ENCODE data around the gene GPR31. TPM values are rescaled to one million over a fixed set of nuclear protein-coding genes. Genes with fewer than 3 reads are reported as not detected.

GPR31 gene
- total RNA-seq, 2 donors from 2014 or later, result not detected

DNA sequence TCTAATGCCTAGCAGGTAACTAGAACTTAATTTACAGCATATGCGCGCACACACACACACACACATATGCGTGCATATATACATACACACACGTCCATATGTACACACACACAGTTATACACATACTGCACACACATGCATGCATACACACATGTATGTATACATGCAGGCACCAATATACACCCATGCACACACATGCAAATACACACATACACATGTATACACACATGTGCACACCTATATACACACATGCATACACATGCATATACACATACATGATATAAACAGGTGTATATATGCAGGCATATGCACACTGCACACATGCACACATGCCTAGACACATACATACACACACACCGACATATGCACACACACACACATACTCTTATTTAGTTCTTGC lies 33.0 kb downstream of the GPR31 start:
- no peaks in the 10 kb centered on the region for H3K4me1 ChIP-seq (ENCODE audit: control insufficient read depth, insufficient read depth, low read length)
- no peak overlapping the region for H3K27ac ChIP-seq (ENCODE audit: low read depth, low read length)
- H3K9me3 Mint-ChIP-seq, result peaks cover 10% of the 10 kb centered on the region
- no peaks in the 10 kb centered on the region for H3K36me3 ChIP-seq (ENCODE audit: control insufficient read depth, insufficient read depth, low read length)
- H3K27me3 Mint-ChIP-seq (ENCODE audit: insufficient read depth), result no peaks in the 10 kb centered on the region
- no peak for DNase-seq
- H3K27me3 ChIP-seq (ENCODE audit: control insufficient read depth, insufficient read depth, low read length, poor library complexity, severe bottlenecking), result no peaks in the 10 kb centered on the region
- peaks cover 5% of the 10 kb centered on the region for H3K4me1 Mint-ChIP-seq
- no peak overlapping the region for H3K4me3 Mint-ChIP-seq
- 92 to 94% methylated on average over 4 to 5 of the region's 5 CpGs for WGBS, 2 experiments (ENCODE audit: insufficient coverage in 1 of 2, insufficient read length in 1 of 2)
- H3K36me3 Mint-ChIP-seq (ENCODE audit: low read depth), result no peaks in the 10 kb centered on the region
- no peak overlapping the region for H3K9ac ChIP-seq (ENCODE audit: extremely low read depth, low read length, poor library complexity, severe bottlenecking)
- peaks cover 3% of the 10 kb centered on the region for H3K9me3 ChIP-seq (ENCODE audit: control insufficient read depth, low read length)
- H3K27ac Mint-ChIP-seq, result no peak overlapping the region
- TF ChIP-seq, protein P1, sequence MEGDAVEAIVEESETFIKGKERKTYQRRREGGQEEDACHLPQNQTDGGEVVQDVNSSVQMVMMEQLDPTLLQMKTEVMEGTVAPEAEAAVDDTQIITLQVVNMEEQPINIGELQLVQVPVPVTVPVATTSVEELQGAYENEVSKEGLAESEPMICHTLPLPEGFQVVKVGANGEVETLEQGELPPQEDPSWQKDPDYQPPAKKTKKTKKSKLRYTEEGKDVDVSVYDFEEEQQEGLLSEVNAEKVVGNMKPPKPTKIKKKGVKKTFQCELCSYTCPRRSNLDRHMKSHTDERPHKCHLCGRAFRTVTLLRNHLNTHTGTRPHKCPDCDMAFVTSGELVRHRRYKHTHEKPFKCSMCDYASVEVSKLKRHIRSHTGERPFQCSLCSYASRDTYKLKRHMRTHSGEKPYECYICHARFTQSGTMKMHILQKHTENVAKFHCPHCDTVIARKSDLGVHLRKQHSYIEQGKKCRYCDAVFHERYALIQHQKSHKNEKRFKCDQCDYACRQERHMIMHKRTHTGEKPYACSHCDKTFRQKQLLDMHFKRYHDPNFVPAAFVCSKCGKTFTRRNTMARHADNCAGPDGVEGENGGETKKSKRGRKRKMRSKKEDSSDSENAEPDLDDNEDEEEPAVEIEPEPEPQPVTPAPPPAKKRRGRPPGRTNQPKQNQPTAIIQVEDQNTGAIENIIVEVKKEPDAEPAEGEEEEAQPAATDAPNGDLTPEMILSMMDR (conservative IDR thresholded peaks at IDR 0.05), result no peak
- no peak overlapping the region for H3K4me3 ChIP-seq (ENCODE audit: low read length)

DNA sequence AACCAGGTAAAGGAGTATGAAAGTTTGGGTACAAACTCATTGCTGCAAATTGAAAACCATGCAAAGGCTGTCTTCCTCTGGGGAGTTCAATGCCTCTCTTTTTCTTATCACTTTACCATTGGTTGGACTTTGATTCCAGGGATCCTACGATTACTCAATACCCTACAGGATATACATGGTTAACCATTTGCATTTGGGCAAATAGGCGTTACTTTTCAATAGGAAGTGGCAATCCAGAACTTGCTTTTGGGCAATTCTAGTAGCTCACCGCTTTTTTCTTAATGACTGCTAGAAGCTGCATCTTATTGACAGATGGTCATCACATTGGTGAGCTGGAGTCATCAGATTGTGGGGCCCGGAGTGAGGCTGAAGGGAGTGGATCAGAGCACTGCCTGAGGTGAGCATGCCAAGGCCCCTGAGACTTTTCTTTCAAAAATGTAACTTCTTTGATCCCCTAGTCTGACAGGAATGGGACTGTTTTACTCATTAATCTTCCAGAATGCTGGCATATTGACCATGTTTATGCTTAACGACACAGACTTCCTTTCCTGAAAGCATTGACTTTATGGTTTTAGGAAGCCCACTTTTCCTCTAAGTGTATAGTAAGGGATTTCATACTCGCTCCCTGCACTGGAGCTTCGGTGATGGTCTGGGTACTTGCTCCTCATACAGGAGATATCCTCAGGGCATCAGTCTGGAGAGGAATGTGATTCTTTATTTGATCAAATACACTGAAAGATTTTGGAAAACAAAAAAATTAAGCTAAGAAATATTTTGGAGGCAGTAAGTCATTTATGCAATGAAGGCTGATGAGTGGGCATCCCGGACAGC lies 34.7 kb downstream of the GPR31 start, which contains the start of gene CCR6:
Gene CCR6, plus strand, starts transcription at position 270 of the 831 bp plus-strand sequence. CDS start 13,039 bp downstream, outside the sequence.
- no peaks in the 10 kb centered on the region for H3K36me3 ChIP-seq (ENCODE audit: control insufficient read depth, insufficient read depth, low read length)
- WGBS, 2 experiments (ENCODE audit: insufficient coverage in 1 of 2, insufficient read length in 1 of 2), result 91 to 95% methylated on average over 7 to 8 of the region's 8 CpGs
- Mint-ChIP-seq H3K36me3 (ENCODE audit: low read depth) (no peaks in the 10 kb centered on the region), H3K9me3 (peaks cover 13% of the 10 kb centered on the region), H3K27me3 (ENCODE audit: insufficient read depth) (no peaks in the 10 kb centered on the region), H3K27ac (no peak within 1 kb of the TSS), H3K4me1 (peaks cover 5% of the 10 kb centered on the region), H3K4me3 (no peak within 1 kb of the TSS)
- DNase-seq, result no peak
- peaks cover 3% of the 10 kb centered on the region for H3K9me3 ChIP-seq (ENCODE audit: control insufficient read depth, low read length)
- no peaks in the 10 kb centered on the region for H3K4me1 ChIP-seq (ENCODE audit: control insufficient read depth, insufficient read depth, low read length)
- no peaks in the 10 kb centered on the region for H3K27me3 ChIP-seq (ENCODE audit: control insufficient read depth, insufficient read depth, low read length, poor library complexity, severe bottlenecking)
- TF ChIP-seq, protein P1 (conservative IDR thresholded peaks at IDR 0.05), result no peak
- no peak within 1 kb of the TSS for H3K4me3 ChIP-seq (ENCODE audit: low read length)
- H3K9ac ChIP-seq (ENCODE audit: extremely low read depth, low read length, poor library complexity, severe bottlenecking), result no peak within 1 kb of the TSS
- H3K27ac ChIP-seq (ENCODE audit: low read depth, low read length), result no peak within 1 kb of the TSS

DNA sequence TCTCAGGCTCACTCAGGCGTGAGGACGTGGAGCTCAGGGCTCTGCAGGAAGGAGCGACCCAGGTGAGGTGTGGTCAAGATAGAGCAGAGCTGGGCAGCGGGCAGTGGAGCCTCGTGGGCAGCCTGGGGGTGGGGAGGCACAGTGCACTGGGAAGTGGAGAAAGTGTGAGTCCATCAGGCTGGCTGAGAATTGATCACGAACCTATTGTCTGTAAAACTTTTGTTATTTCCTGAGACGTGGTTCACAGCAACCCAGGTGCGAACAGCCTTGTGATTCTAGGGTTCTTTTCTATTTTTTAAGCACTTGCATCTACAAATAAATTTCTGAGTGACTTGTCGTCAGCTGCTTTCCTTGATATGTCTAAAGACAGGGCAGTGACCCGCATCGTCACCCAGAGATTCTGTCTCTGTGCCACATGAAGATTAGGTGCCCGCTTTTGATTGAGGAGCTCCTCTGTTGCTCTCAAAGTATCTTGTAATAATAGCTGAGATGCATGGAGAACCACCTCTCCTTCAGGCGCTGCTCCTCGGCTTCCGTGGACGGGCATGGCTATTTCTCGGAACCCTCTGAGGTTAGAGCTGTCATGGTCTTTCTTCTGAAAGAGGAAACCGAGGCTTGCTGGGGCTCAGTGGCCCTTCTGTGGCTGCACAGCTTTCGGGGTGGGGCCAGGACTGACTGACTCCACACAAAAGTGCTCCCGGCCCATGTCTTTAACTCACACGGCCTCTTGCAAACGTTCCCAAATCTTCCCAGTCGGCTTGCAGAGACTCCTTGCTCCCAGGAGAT lies 35.5 kb downstream of the GPR31 start:
- Histone ChIP-seq H3K4me1 (ENCODE audit: control insufficient read depth, insufficient read depth, low read length) (no peaks in the 10 kb centered on the region), H3K27me3 (ENCODE audit: control insufficient read depth, insufficient read depth, low read length, poor library complexity, severe bottlenecking) (no peaks in the 10 kb centered on the region), H3K9me3 (ENCODE audit: control insufficient read depth, low read length) (peaks cover 3% of the 10 kb centered on the region), H3K27ac (ENCODE audit: low read depth, low read length) (no peak overlapping the region), H3K4me3 (ENCODE audit: low read length) (no peak overlapping the region), H3K9ac (ENCODE audit: extremely low read depth, low read length, poor library complexity, severe bottlenecking) (no peak overlapping the region), H3K36me3 (ENCODE audit: control insufficient read depth, insufficient read depth, low read length) (no peaks in the 10 kb centered on the region)
- Mint-ChIP-seq H3K27ac (no peak overlapping the region), H3K4me1 (peaks cover 5% of the 10 kb centered on the region), H3K4me3 (no peak overlapping the region), H3K9me3 (peaks cover 13% of the 10 kb centered on the region), H3K27me3 (ENCODE audit: insufficient read depth) (no peaks in the 10 kb centered on the region), H3K36me3 (ENCODE audit: low read depth) (no peaks in the 10 kb centered on the region)
- 91 to 93% methylated on average over 23 of the region's 23 CpGs for WGBS, 2 experiments (ENCODE audit: insufficient coverage in 1 of 2, insufficient read length in 1 of 2)
- no peak for DNase-seq
- TF ChIP-seq, protein P1 (conservative IDR thresholded peaks at IDR 0.05), result no peak

All from endodermal cell (in vitro differentiated cells).